ENCODE data around the gene ZNF83. TPM values are rescaled to one million over a fixed set of nuclear protein-coding genes. Genes with fewer than 3 reads are reported as not detected.
A peak's percentile ranks its signal among the peaks of the same experiment; 100 is the strongest.
"Not testable (repeated sequence)": the region's sequence is repeated elsewhere in the genome, so short reads cannot be mapped to it uniquely, and the experiment has no call there.

Gene ZNF83
- total and polyA plus RNA-seq, 4 donors, result 53.5 to 86.3 (median 71.6) TPM

DNA sequence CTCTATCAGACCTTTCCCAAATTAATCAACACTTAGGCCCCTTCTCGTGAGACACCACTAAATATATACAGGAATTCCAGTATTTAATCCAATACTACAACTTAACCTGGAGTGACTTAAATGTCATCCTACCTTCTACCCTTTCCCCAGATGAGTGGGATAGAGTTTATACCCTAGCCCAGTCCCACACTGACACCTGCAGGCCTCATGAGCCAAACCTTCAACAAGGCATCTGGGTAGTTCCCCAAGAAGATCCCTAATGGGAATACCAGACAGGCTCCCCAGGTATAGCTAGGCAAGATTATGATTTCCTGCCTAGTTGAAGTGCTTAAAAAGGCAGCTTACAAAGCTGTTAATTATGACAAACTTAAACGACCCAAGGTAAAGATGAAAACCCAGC lies 15.9 kb downstream of the ZNF83 start:
- H3K9me3 ChIP-seq (ENCODE audit: control insufficient read depth, insufficient read depth, low read length), result no peaks in the 10 kb centered on the region
- no peak for DNase-seq (ENCODE audit: low read depth in 4 of 6, low spot score in 6 of 6)
- no CpG with 5 or more reads among the region's 2 CpGs for WGBS (ENCODE audit: insufficient coverage)
- no peak overlapping the region for H3K4me3 ChIP-seq (ENCODE audit: low read depth, low read length)
- peaks cover 18% of the 10 kb centered on the region for H3K36me3 ChIP-seq (ENCODE audit: control insufficient read depth, insufficient read depth, low read length)
- H3K4me1 ChIP-seq (ENCODE audit: control insufficient read depth, insufficient read depth, low read length), result no peaks in the 10 kb centered on the region
- no peak overlapping the region for H3K27ac ChIP-seq (ENCODE audit: low read depth, low read length)
- H3K27me3 ChIP-seq (ENCODE audit: control insufficient read depth, insufficient read depth, low read length), result no peaks in the 10 kb centered on the region

DNA sequence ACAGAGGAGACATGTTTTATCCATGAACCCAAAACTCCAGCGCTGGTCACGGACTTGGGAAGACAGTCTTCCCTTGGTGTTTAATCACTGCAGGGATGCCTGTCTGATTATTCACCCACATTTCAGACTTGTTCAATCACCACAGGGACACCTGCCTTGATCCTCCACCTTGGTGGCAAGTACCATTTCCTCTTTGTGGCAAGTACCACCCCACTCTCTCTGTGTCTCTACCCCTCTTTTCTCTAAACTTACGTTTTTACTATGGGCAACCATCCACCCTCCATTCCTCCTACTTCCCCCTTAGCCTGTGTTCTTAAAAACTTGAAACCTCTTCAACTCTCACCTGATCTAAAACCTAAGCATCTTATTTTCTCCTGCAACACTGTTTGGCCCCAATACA lies 16.8 kb downstream of the ZNF83 start:
- Histone ChIP-seq H3K4me1 (ENCODE audit: control insufficient read depth, insufficient read depth, low read length) (no peaks in the 10 kb centered on the region), H3K27ac (ENCODE audit: low read depth, low read length) (no peak overlapping the region), H3K9me3 (ENCODE audit: control insufficient read depth, insufficient read depth, low read length) (no peaks in the 10 kb centered on the region), H3K27me3 (ENCODE audit: control insufficient read depth, insufficient read depth, low read length) (no peaks in the 10 kb centered on the region), H3K4me3 (ENCODE audit: low read depth, low read length) (no peak overlapping the region), H3K36me3 (ENCODE audit: control insufficient read depth, insufficient read depth, low read length) (peaks cover 21% of the 10 kb centered on the region)
- no peak for DNase-seq (ENCODE audit: low read depth in 4 of 6, low spot score in 6 of 6)
- 96% methylated on average over 3 of the region's 3 CpGs for WGBS (ENCODE audit: insufficient coverage)

DNA sequence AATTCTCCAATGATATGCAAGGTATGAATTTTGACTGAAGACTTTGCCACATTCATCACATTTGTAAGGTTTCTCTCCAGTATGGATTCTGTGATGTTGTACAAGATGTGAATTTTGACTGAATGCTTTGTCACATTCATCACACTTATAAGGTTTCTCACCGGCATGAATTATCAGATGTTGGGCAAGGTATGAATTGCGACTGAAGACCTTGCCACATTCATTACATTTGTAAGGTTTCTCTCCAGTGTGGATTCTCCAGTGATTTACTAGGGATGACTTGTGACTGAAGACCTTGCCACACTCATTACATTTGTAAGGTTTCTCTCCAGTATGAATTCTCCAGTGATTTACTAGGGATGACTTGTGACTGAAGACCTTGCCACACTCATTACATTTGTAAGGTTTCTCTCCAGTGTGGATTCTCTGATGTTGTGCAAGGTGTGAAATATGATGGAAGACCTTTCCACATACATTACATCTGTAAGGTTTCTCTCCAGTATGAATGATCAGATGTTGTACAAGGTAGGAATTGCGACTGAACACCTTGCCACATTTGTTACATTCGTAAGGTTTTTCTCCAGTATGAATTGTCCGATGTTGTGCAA lies 24.8 kb downstream of the ZNF83 start:
- no peak for DNase-seq (ENCODE audit: low read depth in 4 of 6, low spot score in 6 of 6)
- H3K36me3 ChIP-seq (ENCODE audit: control insufficient read depth, insufficient read depth, low read length), result peaks cover 22% of the 10 kb centered on the region
- no peaks in the 10 kb centered on the region for H3K9me3 ChIP-seq (ENCODE audit: control insufficient read depth, insufficient read depth, low read length)
- no CpG with 5 or more reads among the region's 5 CpGs for WGBS (ENCODE audit: insufficient coverage)
- no peaks in the 10 kb centered on the region for H3K27me3 ChIP-seq (ENCODE audit: control insufficient read depth, insufficient read depth, low read length)
- H3K4me3 ChIP-seq (ENCODE audit: low read depth, low read length), result no peak overlapping the region
- H3K27ac ChIP-seq (ENCODE audit: low read depth, low read length), result no peak overlapping the region
- H3K4me1 ChIP-seq (ENCODE audit: control insufficient read depth, insufficient read depth, low read length), result no peaks in the 10 kb centered on the region

DNA sequence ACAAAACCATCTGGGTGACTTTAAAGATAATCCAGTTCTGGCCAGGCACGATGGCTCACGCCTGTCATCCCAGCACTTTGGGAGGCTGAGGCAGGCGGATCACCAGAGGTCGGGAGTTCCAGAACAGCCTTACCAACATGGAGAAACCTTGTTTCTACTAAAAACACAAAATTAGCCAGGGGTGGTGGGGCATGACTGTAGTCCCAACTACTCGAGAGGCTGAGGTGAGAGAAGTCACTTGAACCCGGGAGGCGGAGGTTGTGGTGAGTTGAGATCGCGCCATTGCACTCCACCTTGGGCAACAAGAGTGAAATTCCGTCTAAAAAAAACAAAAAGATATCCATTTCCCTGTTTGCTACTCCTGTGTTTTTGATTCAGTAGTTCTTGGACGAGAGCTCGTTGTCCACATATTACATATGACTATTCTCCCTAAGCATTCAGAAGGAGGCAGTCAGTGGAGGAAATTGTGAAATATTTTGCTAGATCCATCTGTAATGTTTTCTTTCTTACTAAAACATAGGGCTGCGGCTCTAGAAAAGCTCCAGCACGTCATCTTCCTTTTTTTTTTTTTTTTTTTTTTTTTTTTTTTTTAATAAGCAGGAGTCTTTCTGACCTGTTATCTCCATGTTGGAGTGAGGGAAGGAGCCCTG lies 34.5 kb downstream of the ZNF83 start:
- H3K36me3 ChIP-seq (ENCODE audit: control insufficient read depth, insufficient read depth, low read length), result no peaks in the 10 kb centered on the region
- DNase-seq (ENCODE audit: low read depth in 4 of 6, low spot score in 6 of 6), result no peak
- no peak overlapping the region for H3K27ac ChIP-seq (ENCODE audit: low read depth, low read length)
- H3K4me1 ChIP-seq (ENCODE audit: control insufficient read depth, insufficient read depth, low read length), result peaks cover 13% of the 10 kb centered on the region
- WGBS (ENCODE audit: insufficient coverage), result 97% methylated on average over 7 of the region's 14 CpGs
- H3K9me3 ChIP-seq (ENCODE audit: control insufficient read depth, insufficient read depth, low read length), result no peaks in the 10 kb centered on the region
- no peak overlapping the region for H3K4me3 ChIP-seq (ENCODE audit: low read depth, low read length)
- H3K27me3 ChIP-seq (ENCODE audit: control insufficient read depth, insufficient read depth, low read length), result no peaks in the 10 kb centered on the region

DNA sequence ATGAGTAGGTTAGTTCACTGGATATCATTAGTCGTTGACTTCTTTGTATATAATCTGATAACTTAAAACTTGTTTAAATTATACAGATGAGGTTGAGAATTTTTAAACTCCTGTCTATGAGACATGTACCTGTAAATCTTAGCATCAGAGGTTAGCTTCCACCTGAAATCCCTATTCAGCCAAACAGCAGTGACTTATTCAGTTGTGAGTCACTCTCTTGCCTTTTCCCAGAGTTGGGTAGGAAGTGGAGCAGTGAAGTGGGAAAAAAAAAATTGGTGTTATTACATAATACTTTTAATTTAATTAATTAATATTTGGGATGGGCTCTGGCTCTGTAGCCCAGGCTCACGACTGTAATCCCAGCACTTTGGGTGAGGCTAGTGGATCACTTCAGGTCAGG lies 35.2 kb downstream of the ZNF83 start:
- 80% methylated on average over 1 of the region's 2 CpGs for WGBS (ENCODE audit: insufficient coverage)

DNA sequence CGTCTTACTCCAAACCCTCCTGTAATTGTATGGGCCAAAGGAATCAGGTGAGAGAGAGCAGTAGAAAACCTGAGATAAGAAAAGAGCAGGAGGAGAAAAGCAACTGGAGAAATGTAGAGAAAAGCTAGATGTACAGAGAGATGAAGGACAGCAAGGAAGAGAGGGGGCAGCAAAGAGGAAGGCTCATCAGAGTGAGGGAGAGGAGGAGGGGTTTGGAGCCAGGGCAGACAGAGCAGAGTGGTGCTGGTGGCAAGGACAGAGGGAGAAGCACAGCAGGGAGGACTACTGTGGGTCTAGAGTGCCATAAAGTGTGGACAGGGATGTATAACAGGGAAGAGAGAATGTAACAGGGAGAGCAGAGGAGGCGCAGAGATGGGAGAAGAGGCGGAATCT lies 36.2 kb downstream of the ZNF83 start:
- H3K27ac ChIP-seq (ENCODE audit: low read depth, low read length); H3K36me3 ChIP-seq (ENCODE audit: control insufficient read depth, insufficient read depth, low read length); H3K4me3 ChIP-seq (ENCODE audit: low read depth, low read length); H3K27me3 ChIP-seq (ENCODE audit: control insufficient read depth, insufficient read depth, low read length); H3K9me3 ChIP-seq (ENCODE audit: control insufficient read depth, insufficient read depth, low read length): not testable (repeated sequence)
- WGBS (ENCODE audit: insufficient coverage), result 91% methylated on average over 2 of the region's 3 CpGs
- peak in 1 of 6 donors; percentile 19 for DNase-seq (ENCODE audit: low read depth in 4 of 6, low spot score in 6 of 6)
- H3K4me1 ChIP-seq (ENCODE audit: control insufficient read depth, insufficient read depth, low read length), result peaks cover 13% of the 10 kb centered on the region

More for the DNA sequence above, 35.2 kb downstream of the ZNF83 start:
- Histone ChIP-seq H3K36me3 (ENCODE audit: control insufficient read depth, insufficient read depth, low read length) (no peaks in the 10 kb centered on the region), H3K4me3 (ENCODE audit: low read depth, low read length) (no peak overlapping the region), H3K27me3 (ENCODE audit: control insufficient read depth, insufficient read depth, low read length) (no peaks in the 10 kb centered on the region), H3K4me1 (ENCODE audit: control insufficient read depth, insufficient read depth, low read length) (peaks cover 13% of the 10 kb centered on the region), H3K27ac (ENCODE audit: low read depth, low read length) (no peak overlapping the region), H3K9me3 (ENCODE audit: control insufficient read depth, insufficient read depth, low read length) (no peaks in the 10 kb centered on the region)
- DNase-seq (ENCODE audit: low read depth in 4 of 6, low spot score in 6 of 6), result no peak

DNA sequence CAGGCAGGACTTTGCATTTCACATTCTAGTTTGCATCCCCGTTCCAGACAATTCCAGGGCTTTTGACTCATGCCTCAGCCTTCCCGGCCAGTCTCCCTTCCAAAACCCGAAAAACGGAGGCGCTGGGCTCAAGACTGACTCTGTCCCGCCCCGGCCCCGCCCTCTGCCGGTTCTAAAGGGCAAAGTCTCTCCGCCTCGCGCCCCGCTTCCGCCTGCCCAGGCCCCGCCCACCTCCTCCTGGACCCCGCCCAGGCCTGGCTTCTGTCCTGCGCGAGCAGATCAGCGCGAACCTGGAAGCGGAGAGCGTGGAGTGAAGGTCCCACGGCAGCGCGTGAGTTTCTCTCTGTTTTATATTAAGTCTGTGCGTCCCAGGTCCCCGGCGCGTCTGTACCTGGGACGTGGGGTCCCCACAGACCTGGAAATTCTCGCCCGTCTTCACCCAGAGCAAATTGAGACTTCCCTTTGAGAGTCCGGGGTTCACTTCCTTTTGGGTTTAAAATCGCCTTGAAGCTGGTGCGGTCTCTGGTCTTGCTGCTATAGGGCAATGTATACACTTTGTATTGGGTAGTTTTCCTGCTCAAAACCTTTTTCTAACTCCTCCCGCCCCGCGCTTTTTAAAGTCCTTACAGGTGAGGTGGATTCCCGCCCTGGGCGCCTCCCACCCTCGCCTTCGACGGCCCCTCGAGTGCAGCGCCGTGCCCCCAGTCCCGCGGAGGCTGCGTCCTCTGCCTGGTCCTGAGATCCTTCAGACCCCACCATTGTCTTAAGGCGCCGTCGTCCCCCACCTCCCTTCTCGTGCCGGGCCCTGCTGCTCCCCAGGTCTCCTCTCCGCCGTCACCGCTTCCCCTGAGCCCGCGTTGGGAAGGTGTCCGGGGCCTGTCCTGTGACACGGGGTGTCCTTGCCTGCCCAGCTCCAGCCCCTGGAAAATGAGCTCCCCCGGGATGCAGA lies 36.9 kb downstream of the ZNF83 start:
- DNase-seq (ENCODE audit: low read depth in 4 of 6, low spot score in 6 of 6), result peak; percentile 24 to 93 (median 60)
- peaks cover 13% of the 10 kb centered on the region for H3K4me1 ChIP-seq (ENCODE audit: control insufficient read depth, insufficient read depth, low read length)
- H3K36me3 ChIP-seq (ENCODE audit: control insufficient read depth, insufficient read depth, low read length), result no peaks in the 10 kb centered on the region
- no peak overlapping the region for H3K27ac ChIP-seq (ENCODE audit: low read depth, low read length)
- peak overlapping the region; percentile 42 for H3K4me3 ChIP-seq (ENCODE audit: low read depth, low read length)
- H3K27me3 ChIP-seq (ENCODE audit: control insufficient read depth, insufficient read depth, low read length), result no peaks in the 10 kb centered on the region
- no peaks in the 10 kb centered on the region for H3K9me3 ChIP-seq (ENCODE audit: control insufficient read depth, insufficient read depth, low read length)
- under 1% methylated on average over 58 of the region's 62 CpGs for WGBS (ENCODE audit: insufficient coverage)

DNA sequence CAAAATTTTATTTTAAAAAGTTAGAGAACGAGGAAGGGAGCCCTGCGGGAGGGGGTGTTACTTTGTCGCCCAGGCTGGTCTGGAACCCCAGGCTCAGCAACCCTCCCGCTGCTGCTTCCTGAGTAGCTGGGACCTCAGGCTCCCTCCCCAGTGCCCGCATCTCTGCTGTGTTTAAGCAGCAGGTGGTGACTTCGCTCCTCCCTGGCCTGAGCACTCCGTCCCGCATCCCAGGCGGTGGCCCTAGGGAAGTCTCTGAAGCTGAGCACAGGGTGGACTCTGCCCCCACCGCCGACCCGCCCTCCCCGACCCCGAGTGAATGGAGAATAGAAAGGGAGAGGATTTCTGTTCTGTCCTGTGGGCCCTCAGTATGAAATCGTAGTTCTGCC lies 37.5 kb downstream of the ZNF83 start:
- no peaks in the 10 kb centered on the region for H3K27me3 ChIP-seq (ENCODE audit: control insufficient read depth, insufficient read depth, low read length)
- H3K4me3 ChIP-seq (ENCODE audit: low read depth, low read length), result peak overlapping the region; percentile 42
- no peak for DNase-seq (ENCODE audit: low read depth in 4 of 6, low spot score in 6 of 6)
- WGBS (ENCODE audit: insufficient coverage), result 0% methylated on average over 9 of the region's 15 CpGs
- no peak overlapping the region for H3K27ac ChIP-seq (ENCODE audit: low read depth, low read length)
- H3K4me1 ChIP-seq (ENCODE audit: control insufficient read depth, insufficient read depth, low read length), result peaks cover 13% of the 10 kb centered on the region
- H3K36me3 ChIP-seq (ENCODE audit: control insufficient read depth, insufficient read depth, low read length), result no peaks in the 10 kb centered on the region
- H3K9me3 ChIP-seq (ENCODE audit: control insufficient read depth, insufficient read depth, low read length), result no peaks in the 10 kb centered on the region

DNA sequence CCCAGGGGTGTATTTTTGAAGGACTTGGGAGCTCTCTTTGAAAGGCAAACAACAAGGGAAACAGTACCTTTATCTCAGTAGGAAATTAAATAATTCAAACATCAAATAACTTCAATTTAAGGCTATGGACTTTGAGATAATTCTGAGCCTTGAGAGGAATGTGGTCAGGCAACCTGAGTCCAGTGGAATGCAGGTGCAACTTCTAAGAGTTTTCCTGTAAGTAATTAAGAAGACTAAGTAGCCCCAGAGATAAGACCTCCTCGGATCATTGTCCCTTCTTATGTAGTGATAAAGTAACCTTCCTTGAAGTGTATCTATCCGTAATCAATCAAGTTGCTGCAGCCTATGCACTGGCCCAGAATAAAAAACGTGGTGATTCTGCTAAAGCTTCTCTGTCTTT lies 38.9 kb downstream of the ZNF83 start:
- Histone ChIP-seq H3K27me3 (ENCODE audit: control insufficient read depth, insufficient read depth, low read length) (no peaks in the 10 kb centered on the region), H3K27ac (ENCODE audit: low read depth, low read length) (no peak overlapping the region), H3K4me3 (ENCODE audit: low read depth, low read length) (no peak overlapping the region), H3K4me1 (ENCODE audit: control insufficient read depth, insufficient read depth, low read length) (peaks cover 13% of the 10 kb centered on the region), H3K36me3 (ENCODE audit: control insufficient read depth, insufficient read depth, low read length) (peaks cover 5% of the 10 kb centered on the region), H3K9me3 (ENCODE audit: control insufficient read depth, insufficient read depth, low read length) (no peaks in the 10 kb centered on the region)
- no peak for DNase-seq (ENCODE audit: low read depth in 4 of 6, low spot score in 6 of 6)
- 84% methylated on average over 2 of the region's 3 CpGs for WGBS (ENCODE audit: insufficient coverage)
